ENCODE data around the gene VCAN.

GRCh38 chr5:83543898-83544297, 72.4 kb downstream of the VCAN start:
- no peak for TF ChIP-seq SP1 (IDR thresholded peaks at IDR 0.05)
- TF ChIP-seq SUZ12 (IDR thresholded peaks at IDR 0.05): no peak
- TF ChIP-seq L3MBTL2 (conservative IDR thresholded peaks at IDR 0.05): no peak
- TF ChIP-seq CTBP1 (IDR thresholded peaks at IDR 0.05; ENCODE audit: borderline replicate concordance): no peak
- no peak for TF ChIP-seq ELF4 (IDR thresholded peaks at IDR 0.05)
- no peak for TF ChIP-seq FOXK2 (IDR thresholded peaks at IDR 0.05)
- no peak for TF ChIP-seq FOXA1 (IDR thresholded peaks at IDR 0.05)
- no peak for TF ChIP-seq FOXM1 (IDR thresholded peaks at IDR 0.05; ENCODE audit: borderline replicate concordance)
- no peak for TF ChIP-seq TARDBP (IDR thresholded peaks at IDR 0.05)
- no peak for TF ChIP-seq NFRKB (IDR thresholded peaks at IDR 0.05)
